GM19324 (cell line): Measurements from ENCODE around the gene EIPR1.
"Not testable (repeated sequence)": the region's sequence is repeated elsewhere in the genome, so short reads cannot be mapped to it uniquely, and the experiment has no call there.

Source experiments
- ATAC-seq: cut with Tn5 transposase; IDR thresholded peaks from one replicate; pipeline ENCODE4 v1.9.1; 2021; ENCODE audit warnings: mild to moderate bottlenecking, moderate library complexity; ENCODE audit not compliant: unreplicated experiment, low FRiP score

EIPR1 gene

GRCh38 chr2:3361518-3362389 lies 15.9 kb downstream of the EIPR1 start:
- no peak for ATAC-seq

DNA sequence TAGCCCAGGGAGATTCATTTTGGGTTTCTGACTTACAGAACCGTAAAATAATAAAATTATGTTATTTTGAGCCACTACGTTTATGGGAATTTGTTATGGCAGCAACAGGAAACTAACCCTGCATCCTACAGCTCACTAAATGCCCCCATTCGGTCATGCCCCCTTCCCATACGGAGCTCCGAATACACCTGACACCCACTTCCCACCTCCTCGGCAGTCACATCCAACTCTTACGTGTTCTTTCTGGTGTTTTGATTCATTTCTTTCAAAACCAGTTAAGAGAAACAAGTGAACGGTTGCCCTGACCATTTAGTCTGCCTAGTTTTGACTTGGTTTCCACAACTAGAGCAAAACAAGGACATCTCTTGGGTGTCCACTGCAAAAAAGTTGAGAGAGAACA lies 19.7 kb downstream of the EIPR1 start:
- ATAC-seq: no peak

GRCh38 chr2:3357446-3357845 lies 20.2 kb downstream of the EIPR1 start:
- not testable (repeated sequence) for ATAC-seq

DNA sequence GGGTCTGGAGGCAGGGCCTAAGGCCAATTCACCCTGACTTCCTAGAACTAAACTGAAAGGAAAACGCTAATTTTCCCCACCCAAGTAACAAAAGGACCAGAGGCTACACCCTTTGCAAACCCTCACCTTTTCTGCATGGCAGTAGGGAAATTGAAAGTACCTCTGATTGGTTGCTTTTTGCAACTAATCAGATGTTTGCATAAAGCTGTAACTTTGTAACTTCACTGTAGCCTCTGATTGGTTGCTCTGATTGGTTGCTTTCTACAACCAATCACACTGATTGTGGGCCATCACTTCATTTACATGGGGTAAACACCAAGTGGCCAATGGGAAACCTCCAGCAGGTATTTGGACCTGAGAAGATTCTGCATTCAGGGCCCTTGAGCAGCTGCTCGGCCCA lies 20.8 kb downstream of the EIPR1 start:
- no peak for ATAC-seq

DNA sequence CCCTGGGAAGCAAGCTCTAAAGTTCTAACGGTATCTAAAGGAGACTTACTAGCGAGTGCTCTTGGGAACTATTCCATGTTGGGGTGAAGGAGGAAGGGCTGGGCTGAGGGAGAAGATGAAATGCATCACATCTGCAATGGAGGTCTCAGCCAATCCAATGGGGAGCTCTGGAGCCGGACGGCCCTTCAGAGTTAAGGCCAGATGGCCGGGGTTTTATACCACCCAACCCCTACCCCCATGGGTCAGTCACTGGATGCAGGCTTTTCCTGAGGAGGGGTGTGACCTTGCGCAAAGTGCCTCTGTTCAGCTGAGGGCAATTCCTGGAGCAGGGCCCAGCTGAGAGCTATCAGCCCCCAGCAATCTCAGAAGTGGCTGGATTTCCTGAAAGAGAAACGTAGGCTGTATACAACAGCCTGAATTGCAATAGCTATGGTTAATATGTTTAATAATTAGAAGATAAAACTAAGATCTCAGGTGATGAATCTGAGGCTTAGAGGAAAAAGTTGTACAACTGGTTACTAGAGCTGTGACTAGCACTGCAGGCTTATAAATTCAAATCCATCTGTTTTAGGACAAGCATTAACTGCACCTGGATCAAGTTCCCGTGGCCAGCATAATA lies 21.6 kb downstream of the EIPR1 start:
- ATAC-seq: no peak

- no peak for ATAC-seq
Observed at GRCh38 chr2:3354986-3355385, 22.6 kb downstream of the EIPR1 start.

- no peak for ATAC-seq
Observed at GRCh38 chr2:3349211-3349693, 28.4 kb downstream of the EIPR1 start.

- no peak for ATAC-seq
Observed at GRCh38 chr2:3348767-3349166, 28.9 kb downstream of the EIPR1 start.

- ATAC-seq: no peak
Observed at GRCh38 chr2:3345621-3346020, 32.0 kb downstream of the EIPR1 start.

DNA sequence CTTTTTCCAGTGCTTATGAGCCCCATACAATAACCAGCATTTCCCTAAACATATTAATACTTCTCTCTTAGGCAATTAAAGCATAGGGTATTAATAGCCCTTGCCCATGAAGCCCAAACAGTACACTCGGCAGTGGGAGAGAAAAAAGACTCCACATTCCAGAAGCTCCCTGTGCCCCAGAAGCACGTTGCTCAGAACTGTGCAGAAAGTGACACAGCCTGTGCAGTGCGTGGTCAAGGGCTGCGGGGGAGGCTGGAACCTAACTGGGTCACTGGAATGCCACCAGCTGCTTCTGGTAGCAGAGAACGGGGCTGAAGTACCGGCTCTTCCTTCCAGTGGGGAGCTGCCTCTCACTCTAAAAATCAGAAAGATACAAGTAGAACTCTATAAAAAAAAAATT lies 32.7 kb downstream of the EIPR1 start:
- no peak for ATAC-seq

- no peak for ATAC-seq
Observed at GRCh38 chr2:3343012-3343411, 34.6 kb downstream of the EIPR1 start.

GRCh38 chr2:3342324-3342723 lies 35.3 kb downstream of the EIPR1 start:
- ATAC-seq: no peak

GRCh38 chr2:3341336-3341735 lies 36.3 kb downstream of the EIPR1 start:
- no peak for ATAC-seq

DNA sequence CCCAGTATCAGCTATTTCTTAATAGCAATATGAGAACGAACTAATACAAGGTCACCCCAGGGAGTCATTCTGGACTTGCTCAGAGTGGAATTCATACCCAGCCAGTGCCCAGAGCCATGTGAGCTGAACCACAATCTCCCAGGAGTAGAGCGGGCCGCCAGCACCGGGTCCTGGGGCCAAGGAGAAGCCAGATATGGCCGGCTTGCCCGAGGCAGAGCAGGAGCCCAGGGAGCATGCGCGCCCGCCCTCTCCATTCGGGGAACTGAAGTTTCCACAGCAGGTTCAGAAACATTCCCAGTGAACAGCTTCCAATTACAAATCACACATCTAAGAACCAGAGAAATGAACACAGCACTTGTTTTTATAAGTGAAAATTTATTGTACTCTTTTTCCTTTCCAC lies 37.5 kb downstream of the EIPR1 start:
- no peak for ATAC-seq

GRCh38 chr2:3338340-3338739 lies 39.3 kb downstream of the EIPR1 start:
- no peak for ATAC-seq

GRCh38 chr2:3336844-3337243 lies 40.8 kb downstream of the EIPR1 start:
- no peak for ATAC-seq

DNA sequence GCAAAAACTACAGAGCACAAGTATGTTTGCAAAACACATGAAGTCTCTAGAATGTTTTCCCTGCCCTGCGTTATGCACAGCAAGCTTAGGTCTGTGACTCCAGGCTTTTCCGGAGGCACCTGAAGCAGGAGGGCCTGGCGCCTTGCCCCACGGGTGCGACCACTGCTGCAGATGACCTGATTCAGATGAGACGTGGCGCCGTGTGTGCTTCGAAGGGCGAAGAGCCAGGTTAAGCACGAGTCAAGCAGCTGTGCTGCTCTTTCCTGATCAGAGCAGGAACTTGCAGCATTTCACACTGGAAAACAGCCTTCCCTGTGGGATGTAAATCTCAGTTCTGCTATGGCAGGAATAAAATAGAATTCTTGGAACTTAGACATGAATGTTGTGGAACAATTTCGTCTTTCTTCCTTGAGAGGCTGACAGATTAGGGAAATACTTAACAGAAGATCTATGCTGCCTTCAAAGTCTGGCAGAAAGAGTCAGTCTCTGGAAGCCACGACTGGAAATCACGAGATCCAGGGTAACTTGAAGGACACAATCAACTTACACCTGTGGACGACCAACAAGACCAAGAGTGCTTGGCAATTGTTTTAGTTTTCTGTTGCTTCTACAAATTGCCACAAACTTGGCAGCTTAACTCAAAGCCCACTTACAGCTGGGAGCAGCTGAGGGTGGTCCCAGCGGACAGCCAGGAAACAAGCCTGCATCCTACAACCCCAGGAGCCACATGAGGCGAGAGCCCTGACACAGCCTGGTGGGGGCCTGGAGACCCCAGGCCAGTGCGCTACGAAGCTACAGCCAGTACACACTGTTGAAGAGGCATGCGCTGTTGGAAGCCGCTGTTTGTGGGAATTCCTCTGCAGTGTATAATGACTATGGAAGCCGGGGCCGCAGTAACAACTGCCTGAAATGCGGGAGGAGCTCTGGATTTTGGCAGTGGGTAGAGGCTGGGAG lies 42.9 kb downstream of the EIPR1 start:
- no peak for ATAC-seq

DNA sequence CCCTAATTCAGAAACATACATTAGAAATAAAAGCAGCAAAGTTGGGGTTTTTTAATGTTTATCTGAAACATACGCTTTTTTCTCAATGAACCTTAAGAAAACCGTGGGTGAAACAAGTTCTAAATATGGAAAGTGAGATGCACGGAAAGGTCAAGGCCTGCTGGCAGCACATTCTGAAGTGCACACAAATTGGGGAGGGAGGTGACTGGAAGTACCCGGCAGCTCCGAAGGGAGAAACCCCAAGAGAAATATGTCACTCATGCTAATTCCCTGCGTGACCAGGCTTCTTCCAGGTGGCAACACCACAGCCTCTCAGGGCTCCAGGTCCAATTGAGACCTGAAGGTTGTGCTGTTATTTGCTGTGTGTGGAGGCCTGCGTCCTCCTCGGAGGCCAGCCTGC lies 45.5 kb downstream of the EIPR1 start:
- ATAC-seq: no peak

DNA sequence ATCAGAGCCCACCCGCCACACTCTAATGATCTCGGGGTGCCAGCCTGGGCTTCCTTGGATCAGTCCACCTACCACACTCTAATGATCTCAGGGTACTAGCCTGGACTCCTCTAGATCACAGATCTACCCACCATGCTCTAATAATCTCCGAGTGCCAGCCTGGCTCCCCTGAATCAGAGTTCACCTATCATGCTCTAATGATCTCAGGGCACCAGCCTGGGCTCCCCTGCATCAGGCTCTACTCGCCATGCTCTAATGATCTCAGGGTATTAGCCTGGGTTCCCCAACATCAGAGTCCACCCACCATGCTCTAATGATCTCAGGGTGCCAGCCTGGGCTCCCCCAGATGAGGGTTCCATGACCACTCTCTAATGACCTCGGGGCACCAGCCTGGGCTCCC lies 48.1 kb downstream of the EIPR1 start:
- no peak for ATAC-seq

- ATAC-seq: no peak
Observed at GRCh38 chr2:3326871-3327270, 50.7 kb downstream of the EIPR1 start.

- ATAC-seq: no peak
Observed at GRCh38 chr2:3326182-3326537, 51.5 kb downstream of the EIPR1 start.
